Right kidney (tissue), 1 donor: Measurements from ENCODE around the gene ISM1.

Source experiments
- DNase-seq: peaks from one replicate; pipeline ENCODE4 v3.0.0-alpha.2; 2016

The ISM1 gene

DNA sequence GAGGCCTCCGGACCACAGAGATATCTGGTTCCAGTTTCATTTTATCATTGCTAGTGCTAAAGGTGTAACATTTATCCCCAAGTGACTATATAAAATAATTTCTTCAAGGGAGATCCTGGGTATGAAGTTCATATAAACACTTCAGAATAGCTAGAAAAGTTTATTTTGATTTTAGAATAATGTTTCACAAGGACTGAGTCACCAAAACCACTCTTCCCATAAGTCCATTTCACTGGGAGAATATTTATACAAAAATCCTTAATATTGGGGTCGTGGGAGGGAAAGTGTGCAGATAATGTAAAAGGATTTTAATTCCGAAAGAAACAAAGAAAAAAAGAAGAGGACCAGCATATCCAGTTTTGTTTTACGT is 128.1 kb downstream of the ISM1 start:
- DNase-seq, result no peak
